ENCODE results near the gene AGAP1.
A peak's percentile ranks its signal among the peaks of the same experiment; 100 is the strongest.

AGAP1 gene

GRCh38 chr2:235575904-235576303, 82.1 kb downstream of the AGAP1 start:
- H3K36me3 ChIP-seq (ENCODE audit: control insufficient read depth, insufficient read depth, low read length, severe bottlenecking): no peaks in the 10 kb centered on the region

GRCh38 chr2:235576337-235576910, 82.6 kb downstream of the AGAP1 start:
- peaks cover 12% of the 10 kb centered on the region for H3K4me1 ChIP-seq (ENCODE audit: control insufficient read depth, insufficient read depth, low read length)
- DNase-seq (ENCODE audit: low read depth): no peak
- H3K36me3 ChIP-seq (ENCODE audit: control insufficient read depth, insufficient read depth, low read length, severe bottlenecking): no peaks in the 10 kb centered on the region
- H3K9me3 ChIP-seq (ENCODE audit: control insufficient read depth, low read length): no peaks in the 10 kb centered on the region
- H3K9ac ChIP-seq (ENCODE audit: low read length): no peak overlapping the region
- no peak overlapping the region for H3K4me3 ChIP-seq (ENCODE audit: low read length)
- no peaks in the 10 kb centered on the region for H3K27me3 ChIP-seq (replicated peaks; ENCODE audit: control insufficient read depth, insufficient read depth, low read length)

More at GRCh38 chr2:235575904-235576303, 82.1 kb downstream of the AGAP1 start:
- DNase-seq (ENCODE audit: low read depth): no peak
- Histone ChIP-seq H3K9ac (ENCODE audit: low read length) (no peak overlapping the region), H3K4me3 (ENCODE audit: low read length) (no peak overlapping the region), H3K27me3 (replicated peaks; ENCODE audit: control insufficient read depth, insufficient read depth, low read length) (no peaks in the 10 kb centered on the region), H3K9me3 (ENCODE audit: control insufficient read depth, low read length) (no peaks in the 10 kb centered on the region), H3K4me1 (ENCODE audit: control insufficient read depth, insufficient read depth, low read length) (peaks cover 12% of the 10 kb centered on the region)

DNA sequence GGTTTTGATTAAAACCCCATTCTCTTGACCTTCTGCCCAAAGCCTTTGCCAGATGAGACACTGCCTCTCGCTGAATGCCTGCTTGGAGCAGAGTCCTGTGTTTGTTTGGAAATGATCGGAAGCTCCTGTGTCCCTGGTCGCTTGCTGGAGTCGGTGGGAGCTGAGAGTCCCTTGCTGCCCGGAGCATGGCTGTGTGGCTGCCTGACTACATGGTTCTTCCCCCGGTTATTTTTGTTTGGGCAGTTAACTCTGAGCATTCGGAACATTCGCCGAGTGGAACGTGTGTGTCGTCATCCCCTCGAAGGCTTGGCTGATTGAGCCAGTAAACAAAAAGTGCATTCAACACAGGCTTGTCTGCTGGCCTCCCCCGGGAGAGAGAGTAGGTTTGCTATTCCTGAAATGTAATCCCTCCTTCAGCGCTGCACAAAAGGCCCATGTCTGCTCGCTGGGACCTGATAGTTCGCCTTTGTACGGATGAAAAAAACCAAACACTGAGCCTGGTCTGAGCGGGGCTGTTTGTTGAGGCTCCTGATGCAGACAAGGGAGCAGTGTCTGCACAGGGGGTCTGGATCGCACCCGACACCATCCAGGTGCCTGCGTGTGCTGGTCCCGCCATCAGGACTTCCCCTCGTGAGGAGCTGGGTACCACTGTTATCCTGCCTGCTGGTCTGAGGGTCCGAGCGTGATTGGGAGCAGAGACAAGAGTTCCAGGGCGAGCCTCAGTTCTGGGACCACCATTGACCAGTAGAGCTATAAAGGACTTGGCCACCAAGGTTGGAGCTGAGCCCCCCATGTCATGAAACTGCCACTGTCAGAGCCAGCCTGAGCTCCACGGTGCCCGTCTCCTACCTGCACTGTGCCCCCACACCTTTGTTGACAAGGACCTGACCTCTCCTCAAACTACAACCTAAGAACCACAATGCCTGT, 83.8 kb downstream of the AGAP1 start:
- no peaks in the 10 kb centered on the region for H3K9me3 ChIP-seq (ENCODE audit: control insufficient read depth, low read length)
- H3K36me3 ChIP-seq (ENCODE audit: control insufficient read depth, insufficient read depth, low read length, severe bottlenecking): no peaks in the 10 kb centered on the region
- H3K27me3 ChIP-seq (replicated peaks; ENCODE audit: control insufficient read depth, insufficient read depth, low read length): no peaks in the 10 kb centered on the region
- DNase-seq (ENCODE audit: low read depth): peak; percentile 8
- peak overlapping the region; percentile 70 for H3K4me3 ChIP-seq (ENCODE audit: low read length)
- peak overlapping the region; percentile 67 for H3K9ac ChIP-seq (ENCODE audit: low read length)
- peaks cover 13% of the 10 kb centered on the region for H3K4me1 ChIP-seq (ENCODE audit: control insufficient read depth, insufficient read depth, low read length)

DNA sequence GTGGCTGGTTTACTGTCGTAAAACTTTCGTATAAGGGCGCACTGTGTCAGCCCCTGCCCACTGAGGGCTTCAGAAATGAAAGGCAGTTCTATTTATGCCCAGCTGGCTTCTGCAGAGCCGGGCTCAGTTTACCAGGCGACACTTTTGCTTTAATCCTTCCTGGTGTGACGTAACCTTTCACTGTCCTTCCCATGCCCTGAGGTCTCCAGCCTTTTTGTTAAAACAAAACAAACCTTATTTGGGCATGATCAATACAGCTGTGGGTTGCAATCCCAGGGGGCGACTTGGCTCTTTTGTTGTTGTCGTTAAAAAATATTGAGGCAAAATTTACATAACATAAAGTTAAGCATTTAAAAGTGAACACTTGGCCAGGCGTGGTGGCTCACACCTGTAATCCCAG, 85.3 kb downstream of the AGAP1 start:
- Histone ChIP-seq H3K4me1 (ENCODE audit: control insufficient read depth, insufficient read depth, low read length) (peaks cover 17% of the 10 kb centered on the region), H3K36me3 (ENCODE audit: control insufficient read depth, insufficient read depth, low read length, severe bottlenecking) (no peaks in the 10 kb centered on the region), H3K27me3 (replicated peaks; ENCODE audit: control insufficient read depth, insufficient read depth, low read length) (no peaks in the 10 kb centered on the region), H3K9ac (ENCODE audit: low read length) (no peak overlapping the region), H3K9me3 (ENCODE audit: control insufficient read depth, low read length) (no peaks in the 10 kb centered on the region), H3K4me3 (ENCODE audit: low read length) (no peak overlapping the region)
- no peak for DNase-seq (ENCODE audit: low read depth)

DNA sequence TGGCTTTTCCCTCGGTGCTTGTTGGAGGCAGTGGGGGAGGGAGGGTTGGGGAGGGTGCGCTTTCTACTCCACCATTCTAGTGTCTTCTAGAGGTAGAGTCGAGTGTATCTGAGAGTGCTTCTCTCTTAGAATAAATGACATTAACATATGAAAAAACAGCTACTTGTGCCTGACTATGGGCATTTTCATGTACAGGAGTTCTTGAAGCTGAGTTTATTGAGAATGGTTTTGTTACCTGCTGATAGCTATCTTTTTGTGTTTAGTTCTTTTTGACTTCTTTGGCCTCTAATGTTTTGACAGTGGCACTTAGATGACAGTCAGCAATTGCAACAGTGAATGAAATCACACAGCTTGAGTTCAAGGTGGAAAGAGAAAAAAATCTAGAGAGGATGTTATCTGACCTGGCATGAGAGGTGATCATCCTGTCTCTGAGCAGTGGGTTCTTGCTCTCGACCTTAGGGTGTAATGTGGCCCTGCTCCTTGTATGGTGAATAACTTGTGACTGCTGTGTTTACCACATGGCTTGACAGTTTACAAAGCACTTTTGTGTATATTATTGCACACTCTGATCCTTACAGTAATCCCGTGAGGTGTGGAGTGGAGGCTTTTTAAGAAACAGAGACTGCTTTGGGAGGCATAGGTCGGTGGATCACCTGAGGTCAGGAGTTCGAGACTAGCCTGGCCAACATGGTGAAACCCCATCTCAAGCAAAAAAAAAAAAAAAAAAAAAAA, 86.7 kb downstream of the AGAP1 start:
- H3K36me3 ChIP-seq (ENCODE audit: control insufficient read depth, insufficient read depth, low read length, severe bottlenecking): no peaks in the 10 kb centered on the region
- no peak overlapping the region for H3K9ac ChIP-seq (ENCODE audit: low read length)
- no peaks in the 10 kb centered on the region for H3K9me3 ChIP-seq (ENCODE audit: control insufficient read depth, low read length)
- no peak for DNase-seq (ENCODE audit: low read depth)
- no peak overlapping the region for H3K4me3 ChIP-seq (ENCODE audit: low read length)
- H3K4me1 ChIP-seq (ENCODE audit: control insufficient read depth, insufficient read depth, low read length): peaks cover 17% of the 10 kb centered on the region
- no peaks in the 10 kb centered on the region for H3K27me3 ChIP-seq (replicated peaks; ENCODE audit: control insufficient read depth, insufficient read depth, low read length)

GRCh38 chr2:235582081-235582686, 88.3 kb downstream of the AGAP1 start:
- no peak overlapping the region for H3K4me3 ChIP-seq (ENCODE audit: low read length)

DNA sequence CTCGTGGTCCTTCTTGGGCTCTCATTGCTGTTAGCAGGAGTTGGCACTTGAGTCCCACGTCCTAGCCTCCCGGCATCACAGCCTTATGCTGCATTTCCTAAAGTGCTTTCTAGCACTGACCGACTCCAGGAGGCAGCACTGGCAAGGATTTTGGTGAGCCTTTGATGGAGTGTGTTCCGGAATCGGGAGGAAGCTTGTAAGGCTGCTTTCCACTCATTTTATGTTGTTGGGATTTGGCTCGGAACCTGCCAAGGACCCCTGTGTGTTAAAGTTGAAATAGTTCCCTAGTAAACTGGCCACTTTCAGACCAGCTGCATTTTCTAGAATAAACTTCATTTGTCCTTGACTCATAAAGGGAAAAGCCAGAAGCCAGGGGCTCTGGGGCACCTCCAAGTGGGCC, 88.9 kb downstream of the AGAP1 start:
- Histone ChIP-seq H3K9ac (ENCODE audit: low read length) (no peak overlapping the region), H3K27me3 (replicated peaks; ENCODE audit: control insufficient read depth, insufficient read depth, low read length) (no peaks in the 10 kb centered on the region), H3K9me3 (ENCODE audit: control insufficient read depth, low read length) (no peaks in the 10 kb centered on the region), H3K36me3 (ENCODE audit: control insufficient read depth, insufficient read depth, low read length, severe bottlenecking) (no peaks in the 10 kb centered on the region), H3K4me3 (ENCODE audit: low read length) (no peak overlapping the region), H3K4me1 (ENCODE audit: control insufficient read depth, insufficient read depth, low read length) (peaks cover 9% of the 10 kb centered on the region)
- no peak for DNase-seq (ENCODE audit: low read depth)

More at GRCh38 chr2:235582081-235582686, 88.3 kb downstream of the AGAP1 start:
- H3K9ac ChIP-seq (ENCODE audit: low read length): no peak overlapping the region
- H3K4me1 ChIP-seq (ENCODE audit: control insufficient read depth, insufficient read depth, low read length): peaks cover 15% of the 10 kb centered on the region
- H3K9me3 ChIP-seq (ENCODE audit: control insufficient read depth, low read length): no peaks in the 10 kb centered on the region
- H3K36me3 ChIP-seq (ENCODE audit: control insufficient read depth, insufficient read depth, low read length, severe bottlenecking): no peaks in the 10 kb centered on the region
- DNase-seq (ENCODE audit: low read depth): no peak
- no peaks in the 10 kb centered on the region for H3K27me3 ChIP-seq (replicated peaks; ENCODE audit: control insufficient read depth, insufficient read depth, low read length)

GRCh38 chr2:235583144-235583543, 89.3 kb downstream of the AGAP1 start:
- Histone ChIP-seq H3K4me3 (ENCODE audit: low read length) (no peak overlapping the region), H3K36me3 (ENCODE audit: control insufficient read depth, insufficient read depth, low read length, severe bottlenecking) (no peaks in the 10 kb centered on the region), H3K9me3 (ENCODE audit: control insufficient read depth, low read length) (no peaks in the 10 kb centered on the region), H3K9ac (ENCODE audit: low read length) (no peak overlapping the region), H3K4me1 (ENCODE audit: control insufficient read depth, insufficient read depth, low read length) (peaks cover 5% of the 10 kb centered on the region), H3K27me3 (replicated peaks; ENCODE audit: control insufficient read depth, insufficient read depth, low read length) (no peaks in the 10 kb centered on the region)
- DNase-seq (ENCODE audit: low read depth): no peak

DNA sequence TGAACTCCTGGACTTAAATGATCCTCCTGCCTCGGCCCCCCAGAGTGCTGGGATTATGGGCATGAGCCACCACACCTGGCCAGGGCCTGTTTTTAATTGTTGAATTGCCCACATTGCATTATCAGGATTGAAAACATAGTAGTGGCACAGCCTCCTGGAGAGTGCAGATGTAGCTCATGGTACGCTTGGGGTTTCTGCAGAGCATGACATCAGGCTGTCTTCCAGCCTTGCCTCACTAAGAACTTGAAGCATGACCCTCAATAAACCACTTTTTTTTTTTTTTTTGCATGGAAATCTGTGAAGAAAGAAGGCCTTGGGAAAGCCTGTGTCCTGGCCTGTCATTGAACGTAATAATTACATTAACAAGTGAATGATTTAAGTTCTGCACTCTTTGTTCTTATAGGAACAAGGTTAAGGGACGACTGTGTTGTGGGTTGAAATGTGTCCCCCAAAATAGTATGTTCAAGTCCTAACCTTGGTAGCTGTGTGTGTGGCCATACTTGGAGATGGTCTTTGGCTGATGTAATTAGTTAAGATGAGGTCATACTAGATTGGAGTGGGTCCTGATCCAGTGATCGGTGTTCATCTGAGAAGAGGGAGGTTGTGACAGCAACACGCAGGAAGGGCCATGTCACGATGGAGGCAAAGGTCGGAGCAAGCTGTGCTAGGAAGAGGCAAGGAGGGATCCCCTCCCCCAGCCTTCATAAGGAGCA, 90.2 kb downstream of the AGAP1 start:
- H3K36me3 ChIP-seq (ENCODE audit: control insufficient read depth, insufficient read depth, low read length, severe bottlenecking): no peaks in the 10 kb centered on the region

DNA sequence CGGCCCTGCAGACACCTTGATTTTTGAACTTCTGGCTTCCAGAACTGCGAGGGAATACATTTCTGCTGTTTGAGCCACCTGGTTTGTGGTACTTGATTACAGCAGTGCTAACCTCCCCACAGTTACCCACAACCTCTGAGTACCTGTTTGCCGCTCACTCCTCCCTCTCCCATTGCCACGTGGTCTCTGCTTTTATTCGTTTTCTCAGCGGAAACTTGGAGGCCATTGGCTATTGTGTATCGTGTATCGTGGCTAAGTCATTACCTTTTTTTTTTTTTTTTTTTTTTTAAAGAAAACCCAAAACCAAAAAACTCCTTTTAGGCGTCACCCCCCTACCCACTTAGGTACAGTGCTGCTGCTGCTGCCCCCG, 90.8 kb downstream of the AGAP1 start:
- Histone ChIP-seq H3K9ac (ENCODE audit: low read length) (no peak overlapping the region), H3K4me1 (ENCODE audit: control insufficient read depth, insufficient read depth, low read length) (peaks cover 5% of the 10 kb centered on the region), H3K36me3 (ENCODE audit: control insufficient read depth, insufficient read depth, low read length, severe bottlenecking) (no peaks in the 10 kb centered on the region), H3K9me3 (ENCODE audit: control insufficient read depth, low read length) (no peaks in the 10 kb centered on the region), H3K4me3 (ENCODE audit: low read length) (no peak overlapping the region), H3K27me3 (replicated peaks; ENCODE audit: control insufficient read depth, insufficient read depth, low read length) (no peaks in the 10 kb centered on the region)
- DNase-seq (ENCODE audit: low read depth): no peak

More for the DNA sequence above, 90.2 kb downstream of the AGAP1 start:
- DNase-seq (ENCODE audit: low read depth): no peak
- Histone ChIP-seq H3K4me3 (ENCODE audit: low read length) (no peak overlapping the region), H3K9me3 (ENCODE audit: control insufficient read depth, low read length) (no peaks in the 10 kb centered on the region), H3K4me1 (ENCODE audit: control insufficient read depth, insufficient read depth, low read length) (peaks cover 5% of the 10 kb centered on the region), H3K9ac (ENCODE audit: low read length) (no peak overlapping the region), H3K27me3 (replicated peaks; ENCODE audit: control insufficient read depth, insufficient read depth, low read length) (no peaks in the 10 kb centered on the region)
